Activated T-cell treated with anti-CD3 and anti-CD28 coated beads for 24 hours (primary cell): Measurements from ENCODE around the gene MN1.

Experiments used
- DNase-seq: peaks from one replicate; pipeline ENCODE4 v3.0.0-alpha.2; 2020; ENCODE audit warnings: low read depth

The MN1 gene

DNA sequence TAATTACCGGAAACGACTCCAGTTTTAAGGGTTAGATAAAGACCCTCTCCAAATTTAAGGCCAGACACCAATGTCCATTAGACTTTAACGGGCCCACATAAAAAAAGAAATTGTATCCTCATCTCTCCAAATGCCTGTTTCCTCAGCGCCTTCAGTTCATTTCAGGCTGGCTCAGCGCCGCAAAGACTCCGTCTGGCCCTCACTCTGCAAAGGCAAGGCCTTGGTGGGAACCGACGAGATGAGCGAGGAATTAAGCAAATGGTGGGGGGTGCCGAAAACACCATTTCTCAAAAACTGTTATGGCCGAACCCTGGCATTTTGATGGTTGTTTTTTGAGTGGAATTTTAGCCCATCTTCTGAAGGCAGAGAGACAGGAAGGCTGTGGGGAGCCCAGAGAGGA lies 15.7 kb downstream of the MN1 start:
- DNase-seq: no peak

DNA sequence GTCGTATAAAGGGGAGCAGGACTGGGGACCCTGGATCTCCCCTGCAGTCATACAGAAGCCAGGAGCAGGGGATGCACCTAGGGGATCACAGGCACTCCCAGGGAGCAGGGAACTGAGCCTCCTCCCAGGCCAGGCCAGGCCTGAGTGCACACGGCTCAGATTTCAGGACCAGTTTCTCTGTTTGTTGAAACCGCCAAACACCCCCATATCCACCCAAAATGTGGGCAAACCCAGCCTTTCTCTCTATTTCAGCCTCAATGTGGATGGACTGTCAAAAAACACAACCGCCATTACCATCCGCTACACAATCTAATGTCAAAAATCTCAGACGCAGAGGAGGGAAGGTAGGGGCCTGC lies 17.5 kb downstream of the MN1 start:
- DNase-seq: no peak

DNA sequence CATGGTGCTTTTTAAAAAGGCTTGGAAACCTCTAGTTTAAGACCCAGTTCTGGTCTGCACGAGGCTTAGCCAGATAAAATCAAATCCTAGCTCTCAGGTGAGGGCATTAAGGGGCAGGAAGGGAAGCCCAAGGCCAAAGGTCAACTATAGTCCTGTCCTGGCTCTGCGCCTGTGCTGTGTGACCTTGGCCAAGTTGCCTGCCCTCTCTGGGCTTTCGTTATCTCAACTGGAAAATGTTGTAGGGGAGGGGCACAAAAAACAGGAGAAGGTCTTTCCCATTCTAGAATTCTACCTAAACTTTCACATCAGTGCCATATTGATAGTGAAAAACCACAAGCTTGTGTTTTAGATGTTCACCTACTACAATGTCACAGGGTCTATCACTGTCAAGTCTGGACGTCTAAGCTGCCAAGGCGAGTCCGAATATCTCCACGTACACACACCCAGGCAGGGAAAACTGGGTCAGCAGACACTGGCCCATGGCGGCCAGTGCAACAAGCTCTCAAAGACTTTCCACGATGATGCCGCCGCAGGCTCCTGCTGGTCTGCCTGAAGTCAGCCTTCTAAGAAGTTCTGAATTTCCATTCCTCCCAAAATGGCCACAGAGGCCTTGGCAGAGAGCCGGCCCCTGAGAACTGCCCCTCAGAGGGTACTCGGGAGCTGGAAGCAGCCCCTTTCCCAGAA lies 18.0 kb downstream of the MN1 start:
- no peak for DNase-seq

DNA sequence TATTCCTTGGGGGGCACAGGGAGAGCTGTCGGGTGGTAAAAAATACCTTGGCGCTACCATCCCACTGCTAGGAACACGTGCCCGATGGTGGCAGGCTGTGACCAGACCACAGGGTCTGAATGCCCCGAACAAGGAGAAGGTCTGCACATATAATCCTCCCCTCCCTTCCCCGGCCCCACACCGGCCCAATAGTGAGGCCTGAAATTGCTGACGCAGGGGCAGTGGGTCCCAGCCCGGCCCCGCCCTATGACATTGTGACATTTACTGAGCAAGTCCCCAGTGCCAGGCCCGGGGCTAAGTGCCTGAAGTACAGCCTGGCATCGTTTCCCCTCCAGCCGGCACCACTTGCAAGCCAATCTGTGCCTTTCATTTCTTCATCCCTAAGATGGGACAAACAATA lies 19.5 kb downstream of the MN1 start:
- DNase-seq: no peak

DNA sequence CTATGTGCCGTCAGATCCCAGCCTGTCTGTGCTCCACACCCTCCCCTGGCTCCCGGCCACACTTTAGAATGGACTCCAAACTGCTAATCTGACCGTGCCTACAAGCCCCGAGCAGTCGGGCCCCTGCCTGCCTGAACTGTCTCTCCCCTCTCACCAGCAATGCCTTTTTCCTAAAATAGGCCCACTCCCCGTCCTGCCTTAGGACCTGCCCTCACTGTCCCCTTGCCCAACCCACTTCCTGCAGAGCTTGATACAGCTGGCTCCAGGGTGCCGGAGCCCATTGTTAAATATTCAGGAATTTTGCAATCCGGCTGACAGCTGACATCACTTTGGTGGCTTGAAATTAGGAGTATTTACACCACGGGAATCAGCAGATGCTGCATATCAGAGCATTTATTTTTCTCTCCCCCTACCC lies 21.4 kb downstream of the MN1 start:
- DNase-seq: no peak

DNA sequence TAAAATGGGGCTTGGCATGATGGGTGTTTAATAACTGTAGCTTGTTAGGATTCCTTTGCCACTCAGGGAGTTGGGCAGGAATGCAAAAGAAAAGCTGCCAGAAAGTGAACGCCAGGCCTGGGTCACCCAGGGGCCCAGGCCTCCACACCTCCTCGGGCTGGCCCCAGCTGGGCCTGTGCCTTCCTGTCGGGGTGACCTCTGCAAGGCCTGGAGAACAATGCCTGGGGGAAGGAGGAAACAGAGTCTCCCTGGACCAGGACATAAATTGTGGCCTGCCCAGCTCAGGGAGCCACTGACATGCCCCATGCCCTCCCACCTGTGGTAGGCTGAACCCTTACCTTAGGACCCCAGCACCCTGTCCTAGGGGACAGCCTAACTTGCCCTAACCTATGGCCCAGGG lies 21.9 kb downstream of the MN1 start:
- DNase-seq: no peak

DNA sequence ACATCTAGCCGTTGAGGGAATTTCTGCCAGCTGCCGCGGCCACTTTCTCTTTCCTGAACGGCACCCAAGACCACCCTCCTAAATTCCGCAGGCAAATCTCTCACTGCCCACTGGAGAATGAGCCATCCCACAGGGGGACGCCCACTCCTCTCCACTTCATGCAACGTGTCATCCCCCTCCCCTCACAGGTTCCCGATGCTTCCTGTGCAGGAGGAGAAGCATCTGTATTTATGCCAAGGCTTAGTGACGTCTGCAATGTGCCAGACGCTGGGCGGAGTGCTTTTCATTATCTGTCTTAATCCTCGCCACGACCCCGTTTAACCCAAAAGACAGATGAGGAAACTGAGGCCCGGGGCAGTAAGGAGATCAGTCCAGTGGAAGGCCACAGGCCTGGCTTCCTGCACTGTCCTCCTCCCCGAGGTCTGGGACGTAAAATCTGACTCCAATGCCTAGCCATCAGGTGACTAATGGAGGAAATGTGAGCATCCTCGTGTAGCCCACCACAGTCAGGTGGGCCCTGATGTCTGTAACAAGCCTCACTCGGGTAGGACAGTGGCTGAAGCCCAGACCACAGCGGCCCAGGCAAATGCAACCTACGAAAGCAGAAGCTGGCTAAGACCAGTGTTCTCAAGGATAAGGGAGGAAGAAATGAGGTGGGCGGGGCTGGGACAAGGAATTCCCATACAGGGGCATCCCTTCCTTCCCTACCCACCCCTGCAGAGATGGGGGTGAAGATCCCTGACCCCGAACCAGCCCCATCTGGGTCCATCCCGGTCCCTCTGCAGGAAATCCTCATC lies 23.1 kb downstream of the MN1 start:
- no peak for DNase-seq

DNA sequence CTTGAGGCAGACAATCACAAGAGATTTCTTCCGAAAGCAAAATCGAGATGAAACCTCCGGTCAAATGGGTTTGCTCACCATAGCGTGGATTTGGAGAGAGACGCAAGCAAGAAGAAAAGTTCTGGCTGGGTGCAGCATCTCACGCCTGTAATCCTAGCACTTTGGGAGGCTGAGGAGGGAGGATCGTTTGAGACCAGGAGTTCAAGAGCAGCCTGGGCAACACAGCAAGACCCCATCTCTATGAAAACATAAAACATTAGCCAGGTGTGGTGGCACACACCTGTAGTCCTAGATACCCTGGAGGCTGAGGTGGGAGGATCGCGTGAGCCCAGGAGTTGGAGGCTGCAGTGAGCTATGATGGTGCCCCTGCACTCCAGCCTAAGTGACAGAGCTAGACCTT lies 24.4 kb downstream of the MN1 start:
- DNase-seq: no peak

DNA sequence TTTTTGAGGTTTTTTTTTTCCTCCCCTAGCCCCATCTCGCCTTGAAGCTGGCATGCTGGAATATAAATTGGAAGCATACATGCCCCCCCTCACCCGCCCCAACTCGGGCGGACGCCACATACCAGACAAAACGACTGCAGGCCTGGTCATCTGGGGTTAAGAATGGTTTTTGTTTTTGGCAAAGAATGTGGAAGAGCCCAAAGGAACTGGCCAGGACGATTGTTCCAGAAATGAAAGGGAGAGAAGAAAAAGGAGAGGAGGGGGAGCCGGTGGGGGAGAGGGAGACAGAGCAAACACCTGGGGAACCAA lies 25.0 kb downstream of the MN1 start:
- DNase-seq: no peak

DNA sequence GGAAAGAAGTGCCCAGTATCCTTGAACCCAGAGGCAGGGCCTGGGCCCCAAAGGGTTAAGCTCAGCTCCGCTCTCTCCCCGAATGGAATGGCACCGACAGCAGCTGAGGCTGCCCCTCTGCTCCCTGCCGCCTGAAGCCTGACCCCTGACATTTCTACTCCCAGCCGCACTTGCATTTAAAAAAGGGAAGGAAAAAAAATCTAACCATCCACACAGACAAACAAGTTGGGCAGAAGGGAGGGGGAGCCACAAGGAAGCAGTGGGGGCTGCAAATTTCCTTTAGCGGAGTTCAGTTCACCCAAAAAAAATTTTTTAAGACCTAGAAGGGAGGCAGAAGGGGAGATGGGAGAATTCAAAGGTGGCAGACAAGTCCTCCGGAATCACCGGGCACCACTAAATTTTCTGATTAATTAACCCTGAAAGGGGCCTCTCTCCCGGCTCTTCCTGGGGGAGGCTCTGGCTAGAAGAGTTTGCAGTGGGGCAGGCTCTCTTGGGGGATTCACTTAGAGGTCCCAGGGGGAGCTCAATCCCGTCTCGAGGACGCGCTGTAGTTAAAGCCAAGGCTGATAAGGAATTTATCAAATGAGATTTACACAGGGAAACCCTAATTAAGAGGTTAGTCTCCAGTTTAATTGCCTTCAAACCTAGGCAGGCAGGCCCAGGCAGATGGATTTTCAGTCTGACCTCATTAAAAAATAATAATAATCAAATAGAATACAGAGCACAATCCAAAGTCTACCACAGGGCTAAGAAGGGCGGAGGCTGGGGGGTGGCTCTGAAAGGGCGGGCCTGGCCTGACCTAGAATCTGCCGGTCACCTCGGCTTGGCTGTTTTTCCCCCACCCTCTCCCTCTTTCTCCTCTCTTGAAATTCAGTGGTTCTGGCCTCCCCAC lies 25.6 kb downstream of the MN1 start:
- DNase-seq: no peak

DNA sequence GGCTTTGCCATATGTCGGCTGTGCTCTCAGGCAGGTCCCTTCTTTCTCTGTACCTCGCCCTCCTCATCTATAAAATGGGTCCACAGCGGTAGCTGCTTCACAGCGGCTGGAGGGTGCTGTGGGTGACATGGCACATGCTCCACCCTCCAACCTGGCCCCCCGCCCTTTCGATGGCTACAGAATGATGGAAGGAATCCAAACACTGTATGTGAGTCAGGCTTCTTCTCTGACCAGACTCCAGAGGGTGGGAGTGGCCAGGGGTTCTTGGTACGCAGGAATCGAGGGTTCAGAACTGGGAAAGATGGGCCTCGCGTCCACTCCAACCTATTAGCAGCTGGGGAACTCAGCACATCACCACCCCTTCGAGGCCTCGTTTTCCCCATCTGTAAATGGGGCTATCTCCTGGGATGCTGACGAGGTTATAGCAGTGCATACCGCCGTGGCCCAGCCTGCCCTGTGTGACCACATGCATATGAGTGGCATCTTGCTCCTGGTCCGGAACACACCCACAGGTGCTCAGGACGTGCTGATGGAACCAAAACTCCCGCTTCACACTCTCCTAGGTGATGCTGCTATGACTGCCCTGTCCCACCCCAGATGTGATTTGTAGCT lies 26.4 kb downstream of the MN1 start:
- DNase-seq: no peak

DNA sequence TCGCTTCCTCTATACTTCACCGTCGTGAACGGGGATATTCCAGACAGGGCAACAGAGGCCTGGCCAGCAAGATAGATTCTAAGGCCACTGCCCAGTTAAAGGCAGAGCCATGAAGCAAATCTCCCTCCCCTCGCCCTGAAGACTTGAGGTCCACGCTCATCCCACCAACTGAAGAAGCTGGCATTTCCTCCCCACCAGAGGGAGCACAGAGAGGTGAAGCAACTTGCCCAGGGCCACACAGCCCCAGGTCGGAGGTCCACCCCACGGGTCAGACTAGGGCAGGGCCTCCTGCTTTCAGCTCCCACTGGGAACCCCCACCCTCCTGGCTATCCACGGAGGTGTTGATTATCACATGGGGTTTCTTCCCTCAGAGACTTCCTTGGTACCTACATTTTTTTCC lies 27.4 kb downstream of the MN1 start:
- DNase-seq: no peak

DNA sequence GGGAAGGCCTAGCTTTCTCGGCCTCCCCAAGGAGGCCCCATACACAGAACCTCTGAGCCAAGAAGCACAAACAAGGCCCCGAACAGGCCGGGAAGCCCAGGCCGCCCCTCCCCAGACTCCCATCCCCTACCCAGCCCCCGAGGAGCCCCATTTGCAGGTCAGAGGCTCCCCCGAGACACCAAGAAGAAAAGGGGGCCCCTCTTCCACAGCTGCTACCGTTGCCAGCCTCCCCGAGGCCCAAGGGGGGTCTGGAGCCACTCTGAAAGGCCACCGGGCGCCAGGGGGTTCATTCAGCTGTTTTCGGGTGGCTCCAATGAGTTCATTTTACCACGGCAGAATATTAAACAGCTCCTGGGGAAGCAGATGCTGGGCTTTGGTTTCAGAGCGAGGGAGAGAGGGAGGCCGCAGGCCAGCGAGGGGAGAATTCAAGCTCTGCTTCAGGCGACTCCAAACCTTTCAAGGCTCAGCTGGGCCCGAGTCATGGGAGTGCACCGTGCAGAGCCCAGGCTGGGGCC lies 28.5 kb downstream of the MN1 start:
- DNase-seq: no peak

DNA sequence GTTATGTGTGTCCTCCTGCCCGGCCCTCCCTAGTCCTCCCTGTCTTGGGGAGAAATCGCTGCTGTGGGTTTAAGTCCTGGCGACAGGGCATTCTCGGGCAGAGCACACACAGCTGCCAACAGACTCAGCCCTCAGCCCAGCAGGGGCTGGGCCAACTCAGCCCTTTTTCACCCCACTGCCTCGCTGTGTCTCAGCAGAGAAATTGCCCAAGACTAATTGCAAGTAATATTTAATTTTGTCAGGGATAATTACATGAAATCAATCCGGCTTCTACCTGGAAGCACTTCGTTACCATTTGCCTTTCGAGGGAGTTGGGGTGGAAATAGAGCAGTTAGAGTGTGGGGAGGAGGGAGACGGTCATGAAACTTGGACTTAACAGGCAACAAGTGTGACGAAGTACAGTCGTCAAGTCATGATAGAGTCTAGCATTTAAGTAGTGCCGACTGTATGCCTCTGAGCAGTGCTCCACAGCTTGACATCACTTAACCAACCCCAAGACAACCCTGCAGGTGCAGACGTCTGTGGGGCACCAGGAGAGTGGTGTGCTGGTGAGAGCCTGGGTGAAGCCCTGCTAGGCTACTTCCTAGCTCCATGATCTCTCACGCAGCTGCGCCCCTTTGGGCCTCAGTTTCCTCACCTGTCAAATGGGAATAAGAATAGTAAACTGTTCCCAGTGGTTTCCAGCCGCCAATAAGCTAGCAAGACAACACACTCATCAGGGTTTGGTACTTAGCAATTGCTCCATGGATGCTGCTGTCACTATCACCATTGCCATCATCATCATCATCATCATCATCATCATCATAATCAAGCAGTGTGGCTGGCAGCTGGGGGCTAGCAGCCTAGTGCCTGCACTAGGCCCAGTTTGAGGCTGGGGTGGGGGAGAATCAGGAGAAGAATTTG lies 29.2 kb downstream of the MN1 start:
- DNase-seq: no peak

DNA sequence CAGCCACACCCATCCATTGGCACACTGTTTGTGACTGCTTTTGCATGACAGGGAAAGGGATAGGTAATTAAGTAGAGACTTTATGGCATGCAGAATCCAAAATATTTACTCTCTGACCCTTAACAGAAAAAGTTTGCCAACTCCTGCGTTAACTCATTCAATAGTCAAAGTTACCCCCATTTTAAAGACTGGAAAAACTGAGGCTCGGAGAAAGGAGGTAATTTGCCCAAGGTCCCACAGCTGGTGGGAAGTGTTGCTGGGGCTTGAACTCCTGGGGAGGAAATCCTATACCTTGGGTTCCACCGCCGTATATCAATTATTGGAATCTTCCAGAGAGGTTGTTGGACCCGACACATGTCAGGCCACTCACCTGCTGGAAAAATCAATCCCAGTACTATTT lies 29.9 kb downstream of the MN1 start:
- no peak for DNase-seq

DNA sequence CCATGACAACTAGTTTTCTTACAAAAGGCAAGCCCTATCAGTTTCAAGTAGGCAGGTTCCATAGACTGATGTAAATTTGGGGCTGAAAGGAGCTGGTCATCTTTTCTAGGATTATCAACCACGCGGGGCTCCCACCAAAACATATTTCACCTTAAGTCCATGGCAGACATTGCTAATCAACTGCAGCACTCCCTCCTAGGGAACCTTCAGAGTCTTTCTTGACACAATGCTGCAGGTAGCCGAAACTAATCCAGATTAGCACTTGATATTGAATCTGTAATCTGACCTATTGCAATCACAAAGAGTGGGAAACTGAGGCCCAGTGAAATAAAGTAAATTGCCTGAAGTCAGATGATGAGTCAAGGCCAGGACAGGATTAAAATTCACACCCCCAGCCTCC lies 32.5 kb downstream of the MN1 start:
- no peak for DNase-seq

DNA sequence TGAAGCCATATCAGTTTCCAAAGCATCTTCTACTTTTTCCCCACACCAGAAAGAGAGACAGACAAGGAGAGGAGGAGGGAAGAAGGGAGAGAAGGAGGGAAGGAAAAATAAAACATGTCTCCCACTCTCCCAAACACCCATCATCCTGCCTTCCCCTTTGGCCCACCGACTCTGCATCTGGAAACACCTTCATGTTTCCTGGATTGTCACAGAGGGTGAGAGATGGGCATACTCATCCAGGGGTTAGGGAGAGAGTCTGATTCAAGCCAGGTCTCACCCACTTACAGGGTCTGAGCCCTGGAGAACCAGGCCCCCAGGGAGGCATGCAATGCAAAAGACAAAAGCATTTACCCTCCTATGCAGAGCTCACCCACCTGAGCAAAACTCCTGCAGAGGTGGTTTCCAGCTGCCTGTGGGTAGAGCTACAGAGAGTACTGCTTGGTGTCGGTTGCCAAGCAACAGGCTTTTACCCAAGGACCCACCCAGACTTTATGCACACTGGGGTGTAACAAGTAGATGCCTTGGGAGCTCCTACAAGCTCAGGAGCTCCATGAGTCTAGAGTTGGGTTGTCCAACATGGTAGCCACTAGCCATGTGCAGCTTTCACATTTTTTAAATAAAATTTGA lies 33.4 kb downstream of the MN1 start:
- DNase-seq: no peak

DNA sequence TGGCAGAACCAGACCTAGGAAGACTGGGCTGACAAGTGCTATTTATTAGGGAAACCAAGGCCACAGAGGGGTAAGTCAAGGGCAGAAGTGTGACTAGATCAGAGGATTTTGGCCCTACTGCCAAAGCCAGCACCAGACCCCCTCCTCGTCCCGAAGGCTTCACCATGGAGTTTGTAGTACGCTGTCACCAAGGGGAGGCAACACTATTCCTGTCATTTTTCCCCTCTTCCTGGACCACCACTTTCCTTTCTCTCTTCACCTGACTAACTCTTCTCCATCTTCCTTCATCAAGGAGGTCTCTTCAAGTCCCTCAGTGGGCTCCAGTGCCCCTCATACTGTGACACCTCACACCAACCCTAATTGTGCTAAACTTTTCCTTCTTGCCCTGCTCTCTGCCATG lies 34.9 kb downstream of the MN1 start:
- no peak for DNase-seq

DNA sequence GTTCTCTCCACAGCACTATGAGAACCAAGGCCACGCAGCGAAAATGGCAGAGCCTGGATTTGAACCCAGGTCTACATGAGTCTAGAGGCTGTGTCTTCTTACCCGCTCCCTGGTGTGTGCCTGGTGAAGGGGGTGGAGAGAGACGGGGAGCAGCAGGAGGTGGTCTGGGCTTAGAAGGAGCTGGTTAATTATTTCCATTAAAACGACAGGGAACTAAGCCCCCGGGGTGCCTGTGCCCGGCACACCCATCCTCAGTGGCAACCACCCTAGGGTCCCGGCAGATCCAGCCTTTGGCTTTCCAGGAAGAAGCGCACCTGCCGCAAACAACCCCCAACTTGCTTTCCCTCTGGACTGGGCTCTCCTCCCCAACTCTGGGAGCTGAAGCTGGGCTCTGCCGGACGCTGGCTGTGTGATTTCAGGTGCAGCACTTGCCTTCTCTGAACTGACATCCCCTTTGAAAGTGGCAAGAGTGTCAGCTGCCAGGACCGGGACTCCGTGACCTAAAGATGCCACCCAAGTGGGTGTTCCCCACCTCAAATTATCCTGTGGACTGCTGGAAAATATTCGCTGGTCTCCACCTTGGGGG lies 35.8 kb downstream of the MN1 start:
- DNase-seq: no peak

DNA sequence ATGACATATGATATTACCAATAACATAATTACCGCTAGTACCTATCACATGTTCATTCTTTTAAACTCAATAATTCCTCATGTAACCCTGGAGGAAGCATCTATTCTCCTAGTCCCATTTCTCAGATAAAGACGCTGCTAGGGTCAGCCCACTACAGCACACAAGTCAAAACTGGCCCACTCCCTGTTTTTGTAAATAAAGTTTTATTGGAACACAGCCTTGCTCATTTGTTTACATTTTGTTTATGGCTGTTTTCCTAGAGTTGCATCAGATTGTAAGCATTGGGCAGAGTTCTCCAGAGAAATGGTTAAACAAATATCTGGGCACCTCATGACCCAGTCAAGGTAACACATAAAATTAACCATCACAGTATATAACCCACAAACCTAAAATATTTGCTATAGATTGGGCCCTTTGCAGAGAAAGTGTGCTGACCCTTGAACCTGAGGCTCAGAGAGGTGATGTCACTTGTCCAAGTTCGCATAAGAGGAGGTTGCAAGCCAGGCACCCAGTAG lies 36.8 kb downstream of the MN1 start:
- no peak for DNase-seq
